Panc1 (cell line): ENCODE measurements around the gene MED14. TPM values are rescaled to one million over a fixed set of nuclear protein-coding genes. Genes with fewer than 3 reads are reported as not detected.

Source experiments
- ATAC-seq: fragments of 200-7000 bp; cut with Tn5 transposase; 2 replicates; pipeline ENCODE4 v1.9.1; 2020; ENCODE audit warnings: mild to moderate bottlenecking, moderate library complexity
- BruUV-seq: library from RNA; stranded (reverse); fragments of 400-500 nt; replicated peaks from 2 replicates; lab custom pipeline; 2021; lab: Mats Ljungman, UMichigan
- CTCF ChIA-PET: fragments of 300-600 bp; sonication (Branson Sonifier 250); formaldehyde crosslinking; loops from one replicate; lab custom pipeline; 2022; ENCODE audit warnings: antibody characterized with exemption; lab: Charles Lee
- POLR2A ChIA-PET: fragments of 300-600 bp; sonication (Branson Sonifier 250); formaldehyde crosslinking; loops from one replicate; lab custom pipeline; 2022; ENCODE audit warnings: antibody characterized with exemption; lab: Charles Lee
- DNase-seq: peaks from one replicate; pipeline ENCODE4 v3.0.0-alpha.2; 2010; ENCODE audit warnings: low read depth, low spot score
- H3K27ac ChIP-seq: 2 replicates; pipeline ENCODE4 v1.5.1; 2011; ENCODE audit warnings: mild to moderate bottlenecking, low read length, inconsistent platforms
- H3K27me3 ChIP-seq: fragments of 200-500 bp; sonication (Bioruptor generic); 2 replicates; pipeline ENCODE4 v1.6.0; 2014; ENCODE audit warnings: low read length, inconsistent platforms; ENCODE audit not compliant: control insufficient read depth, insufficient read depth
- H3K36me3 ChIP-seq: fragments of 200-500 bp; sonication (Bioruptor generic); 2 replicates; pipeline ENCODE4 v1.5.1; 2014; ENCODE audit warnings: inconsistent platforms, mild to moderate bottlenecking, low read length, moderate library complexity; ENCODE audit not compliant: control insufficient read depth, insufficient read depth
- H3K4me1 ChIP-seq: 2 replicates; pipeline ENCODE4 v1.5.1; 2011; ENCODE audit warnings: inconsistent platforms, mild to moderate bottlenecking, low read length, moderate library complexity; ENCODE audit not compliant: control insufficient read depth, insufficient read depth
- H3K4me3 ChIP-seq, 2 experiments: 2 replicates each; pipeline ENCODE4 v1.5.1; 2011 to 2012; ENCODE audit warnings: low read depth in 2 of 2, low read length in 2 of 2, mild to moderate bottlenecking in 2 of 2, inconsistent platforms in 1 of 2, moderate library complexity in 1 of 2
- H3K9me3 ChIP-seq: fragments of 200-500 bp; sonication (Bioruptor generic); 2 replicates; pipeline ENCODE4 v1.5.1; 2014; ENCODE audit warnings: low read depth, mild to moderate bottlenecking, inconsistent platforms, low read length, moderate library complexity; ENCODE audit not compliant: control insufficient read depth, insufficient read depth
- CTCF ChIP-seq: fragments of 450-650 bp; IDR thresholded peaks from 2 replicates; pipeline ENCODE4 v1.5.1; 2017; ENCODE audit warnings: mild to moderate bottlenecking
- POLR2AphosphoS5 ChIP-seq: IDR thresholded peaks from 2 replicates; pipeline ENCODE4 v1.6.1; 2012; ENCODE audit warnings: mild to moderate bottlenecking, low read depth, low read length, moderate library complexity
- REST ChIP-seq, 2 experiments: IDR thresholded peaks; 2 replicates each; pipeline ENCODE4 v1.6.1; 2011 to 2012; ENCODE audit warnings: low read depth in 2 of 2, control low read depth in 1 of 2, low read length in 1 of 2, mild to moderate bottlenecking in 1 of 2, moderate library complexity in 1 of 2; ENCODE audit not compliant: insufficient read depth in 1 of 2
- SIN3A ChIP-seq: IDR thresholded peaks from 2 replicates; pipeline ENCODE4 v1.6.1; 2012; ENCODE audit warnings: low read depth, mild to moderate bottlenecking, low read length, moderate library complexity, borderline replicate concordance; ENCODE audit not compliant: insufficient read depth
- TCF7L2 ChIP-seq: IDR thresholded peaks from 2 replicates; pipeline ENCODE4 v1.6.1; 2011; ENCODE audit warnings: mild to moderate bottlenecking, low read depth, low read length, inconsistent platforms
- in situ Hi-C: cut with HindIII; loops from 2 replicates; pipeline ENCODE4 v1.10.0; 2016; ENCODE audit warnings: low sequenced_read_pairs, low pct_unique_long_range_greater_than_20kb
- intact Hi-C: fragments of 100-400 bp; cut with micrococcal nuclease; formaldehyde crosslinking; loops from one replicate; pipeline ENCODE4 v1.10.0; 2022; ENCODE audit not compliant: unreplicated experiment
- total RNA-seq: library from RNA; stranded (reverse); gene quantifications from one replicate; pipeline ENCODE4 v1.2.1, GENCODE V29; 2021; ENCODE audit not compliant: unreplicated experiment

MED14 gene
- total RNA-seq, 1 experiment from 2014 or later, result 45.4 TPM

- no TSS peak for BruUV-seq
- no peak overlapping the region for H3K27ac ChIP-seq
- CTCF ChIA-PET, result no interaction called here
Observed at GRCh38 chrX:40720339-40720738, 15.0 kb downstream of the MED14 start.

GRCh38 chrX:40719731-40720130, 15.6 kb downstream of the MED14 start:
- Histone ChIP-seq H3K27me3 (no peaks in the 10 kb centered on the region), H3K36me3 (no peaks in the 10 kb centered on the region), H3K9me3 (no peaks in the 10 kb centered on the region), H3K4me1 (no peaks in the 10 kb centered on the region), H3K27ac (no peak overlapping the region), H3K4me3 (no peak overlapping the region)
- DNase-seq (no peak), ATAC-seq (no peak)
- POLR2A ChIA-PET, result no interaction called here
- CTCF ChIA-PET, result no interaction called here
- no TSS peak for BruUV-seq
- TF ChIP-seq CTCF, result no peak
- TF ChIP-seq SIN3A, result no peak
- TF ChIP-seq TCF7L2, result no peak
- no peak for TF ChIP-seq REST (IDR thresholded peaks at IDR 0.05; ENCODE audit: insufficient read depth in 1 of 2, low read depth in 2 of 2, low read length in 1 of 2)
- TF ChIP-seq POLR2AphosphoS5, result no peak
- in situ Hi-C loops (no loop called here), intact Hi-C loops (no loop called here)

More at GRCh38 chrX:40720339-40720738, 15.0 kb downstream of the MED14 start:
- TF ChIP-seq TCF7L2, result no peak
- TF ChIP-seq SIN3A, result no peak
- TF ChIP-seq REST (IDR thresholded peaks at IDR 0.05; ENCODE audit: insufficient read depth in 1 of 2, low read depth in 2 of 2, low read length in 1 of 2), result no peak
- TF ChIP-seq CTCF, result no peak
- TF ChIP-seq POLR2AphosphoS5, result no peak
- Histone ChIP-seq H3K4me1 (no peaks in the 10 kb centered on the region), H3K27me3 (no peaks in the 10 kb centered on the region), H3K36me3 (no peaks in the 10 kb centered on the region), H3K9me3 (no peaks in the 10 kb centered on the region), H3K4me3 (no peak overlapping the region)
- no peak for ATAC-seq
- POLR2A ChIA-PET, result no interaction called here
- no peak for DNase-seq
- intact Hi-C loops (no loop called here), in situ Hi-C loops (no loop called here)
